K562 (cell line): ENCODE data around the gene SEPTIN1. TPM values are rescaled to one million over a fixed set of nuclear protein-coding genes. Genes with fewer than 3 reads are reported as not detected.

Source experiments
- ATF1 ChIP-seq, 2 experiments: fragments of 450-650 bp in 1 of 2; IDR thresholded peaks; 2 replicates each; pipeline ENCODE4 v1.6.1; 2016; ENCODE audit warnings: missing compliant biosample characterization in 1 of 2, missing genetic modification characterization in 1 of 2
- CBX1 ChIP-seq: sonication (generic); IDR thresholded peaks from 2 replicates; pipeline ENCODE4 v1.6.1; 2016; ENCODE audit warnings: antibody characterized with exemption, low read depth, mild to moderate bottlenecking
- CC2D1A ChIP-seq: fragments of 450-650 bp; IDR thresholded peaks from 2 replicates; pipeline ENCODE4 v1.6.1; 2017; ENCODE audit warnings: mild to moderate bottlenecking
- DLX4 ChIP-seq: fragments of 250-450 bp; sonication (Bioruptor Pico); IDR thresholded peaks from 2 replicates; pipeline ENCODE4 v1.6.1; 2021; ENCODE audit warnings: mild to moderate bottlenecking
- KAT2B ChIP-seq: IDR thresholded peaks from one replicate; pipeline ENCODE4 v1.6.1; 2012; ENCODE audit warnings: low read depth, mild to moderate bottlenecking, control low read depth, inconsistent platforms, low read length, moderate library complexity
- MBD2 ChIP-seq: sonication (generic); IDR thresholded peaks from 2 replicates; pipeline ENCODE4 v1.6.1; 2016; ENCODE audit warnings: low read depth, borderline replicate concordance
- POLR3A ChIP-seq: IDR thresholded peaks from 2 replicates; pipeline ENCODE4 v1.6.1; 2011; ENCODE audit warnings: borderline replicate concordance, mild to moderate bottlenecking, moderate library complexity; ENCODE audit not compliant: insufficient read length, insufficient read depth; ENCODE audit errors: extremely low read depth
- POLR3G ChIP-seq: IDR thresholded peaks from 2 replicates; pipeline ENCODE4 v1.6.1; 2011; ENCODE audit not compliant: insufficient read length, insufficient replicate concordance; ENCODE audit errors: extremely low read depth
- RHOXF2B ChIP-seq: fragments of 250-450 bp; sonication (Bioruptor Pico); conservative IDR thresholded peaks from 2 replicates; pipeline ENCODE4 v1.5.1; 2021
- SFPQ ChIP-seq: fragments of 200-400 bp; formaldehyde crosslinking; IDR thresholded peaks from 2 replicates; pipeline ENCODE4 v1.6.1; 2017; ENCODE audit warnings: mild to moderate bottlenecking, low read depth, low read length, moderate library complexity
- SIRT6 ChIP-seq: IDR thresholded peaks from one replicate; pipeline ENCODE4 v1.6.1; 2012; ENCODE audit warnings: low read depth, mild to moderate bottlenecking, control low read depth, inconsistent platforms, low read length, moderate library complexity
- SMAD4 ChIP-seq: fragments of 250-450 bp; sonication (Bioruptor Pico); conservative IDR thresholded peaks from 2 replicates; pipeline ENCODE4 v1.8.0; 2021; ENCODE audit warnings: inconsistent platforms, mild to moderate bottlenecking, moderate library complexity
- THAP12 ChIP-seq: fragments of 250-450 bp; sonication (Bioruptor Pico); IDR thresholded peaks from 2 replicates; pipeline ENCODE4 v1.9.0; 2021; ENCODE audit warnings: mild to moderate bottlenecking, inconsistent platforms
- ZNF384 ChIP-seq: IDR thresholded peaks from 2 replicates; pipeline ENCODE4 v1.6.1; 2012; ENCODE audit warnings: low read depth, low read length, improper control_type of control experiment
- ZNF395 ChIP-seq: fragments of 200-800 bp; sonication (Bioruptor generic); IDR thresholded peaks from 2 replicates; pipeline ENCODE4 v1.6.1; 2017; ENCODE audit warnings: missing genetic modification characterization, missing compliant biosample characterization
- ZNF431 ChIP-seq: sonication (generic); formaldehyde crosslinking; IDR thresholded peaks from 2 replicates; pipeline ENCODE4 v1.8.0; 2022; ENCODE audit warnings: mild to moderate bottlenecking, missing genetic modification reagents
- ZNF586 ChIP-seq: fragments of 450-650 bp; formaldehyde crosslinking; conservative IDR thresholded peaks from 2 replicates; pipeline ENCODE4 v1.4.0; 2020; ENCODE audit warnings: mild to moderate bottlenecking, moderate library complexity
- ZNF696 ChIP-seq: fragments of 250-450 bp; sonication (Bioruptor Pico); conservative IDR thresholded peaks from 2 replicates; pipeline ENCODE4 v1.4.0; 2020; ENCODE audit warnings: mild to moderate bottlenecking, moderate library complexity
- polyA plus RNA-seq, 8 experiments: library from polyadenylated mRNA; depleted of rRNA in 4 of 8; stranded (reverse) in 5 of 8; unstranded in 3 of 8; fragments of >200 nt; fragmentation: Nextera tagmentation in 2 of 8; fragmentation: Illumina TruSeq in 1 of 8; extraction: Ambion mirVana in 2 of 8; extraction: Trizol in 1 of 8; gene quantifications; 2 replicates each; pipeline versions ENCODE4 v1.2.1 to v1.2.3, GENCODE V29; 2011 to 2014; ENCODE audit warnings: inconsistent platforms in 1 of 8, missing spikeins in 1 of 8
- total RNA-seq, 7 experiments: library from RNA; depleted of rRNA in 6 of 7; stranded (reverse); fragments of >200 nt in 6 of 7; fragmentation: Illumina TruSeq in 2 of 7; extraction: Trizol in 2 of 7; gene quantifications; 2 replicates each; pipeline versions ENCODE4 v1.2.1 to v1.2.3, GENCODE V29; 2011 to 2021; ENCODE audit warnings: low replicate concordance in 1 of 7

The SEPTIN1 gene
- total and polyA plus RNA-seq, 9 of the 15 experiments (the other 6 are each of a cell fraction or from before 2014, with no cell fraction given), result 0.23 to 5.6 (median 1.7) TPM; not detected in 1

- no peak for TF ChIP-seq THAP12 (CRISPR knock-in tag)
- TF ChIP-seq KAT2B, result no peak
- TF ChIP-seq ZNF384, result no peak
- no peak for TF ChIP-seq CBX1
- TF ChIP-seq SFPQ, result no peak
- TF ChIP-seq SMAD4 (CRISPR knock-in tag), result no peak
- TF ChIP-seq ZNF395, result no peak
- TF ChIP-seq ZNF586 (CRISPR knock-in tag), result no peak
- TF ChIP-seq MBD2, result no peak
- no peak for TF ChIP-seq RHOXF2B (CRISPR knock-in tag)
- TF ChIP-seq POLR3A, result no peak
- no peak for TF ChIP-seq CC2D1A
- TF ChIP-seq ATF1 (CRISPR knock-in tag; IDR thresholded peaks at IDR 0.05), result no peak
- TF ChIP-seq ATF1 (tag; IDR thresholded peaks at IDR 0.05), result no peak
- no peak for TF ChIP-seq SIRT6
- TF ChIP-seq ZNF431 (CRISPR knock-in tag), result no peak
- TF ChIP-seq DLX4 (CRISPR knock-in tag), result no peak
- no peak for TF ChIP-seq ZNF696 (CRISPR knock-in tag)
- TF ChIP-seq POLR3G, result no peak
Measured at GRCh38 chr16:30355954-30356308, 26.4 kb downstream of the SEPTIN1 start (continued).
